ENCODE results near the gene CMBL. TPM values are rescaled to one million over a fixed set of nuclear protein-coding genes. Genes with fewer than 3 reads are reported as not detected.

Gene CMBL
- total RNA-seq, 1 donor from 2014 or later = 116 TPM

DNA sequence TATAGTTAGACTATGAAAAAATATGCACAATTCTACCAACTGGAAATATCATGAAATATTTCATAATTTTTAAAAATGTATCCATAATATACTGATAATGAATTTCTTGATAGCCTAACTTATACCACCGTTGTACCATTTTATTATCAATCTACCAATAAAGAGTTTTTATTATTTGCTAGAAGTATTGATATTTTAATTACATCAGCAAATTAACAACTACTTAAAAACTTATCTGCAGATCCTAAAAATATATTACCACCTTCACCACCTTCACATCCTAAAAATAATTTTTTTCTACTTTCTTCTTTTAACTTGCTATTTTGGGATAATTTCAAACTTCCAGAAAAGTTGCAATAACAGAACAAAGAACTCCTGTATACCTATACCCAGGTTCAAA, 79.4 kb downstream of the CMBL start:
- ATAC-seq (no peak), DNase-seq (ENCODE audit: low spot score) (no peak)

Other genes with a start within 250 kb of the CMBL start
- gene ATPSCKMT, start 58.0 kb downstream of the CMBL start, total RNA-seq = 13.7 TPM
- gene CCT5, start 57.6 kb downstream of the CMBL start, total RNA-seq = 47.9 TPM
- gene MARCHF6, start 45.8 kb upstream of the CMBL start, total RNA-seq = 67.4 TPM
- gene ROPN1L, start 134.0 kb upstream of the CMBL start, total RNA-seq = 0.35 TPM

Data from left lobe of liver (tissue), 2 donors.